ENCODE results near the gene CRIM1.

Gene CRIM1

GRCh38 chr2:36451512-36451911 lies 95.9 kb downstream of the CRIM1 start:
- in situ Hi-C loops (cut with MboI; ENCODE audit: low sequenced_read_pairs), result no loop called here

- in situ Hi-C loops (cut with MboI; ENCODE audit: low sequenced_read_pairs), result no loop called here
These were observed 96.7 kb downstream of the CRIM1 start for GRCh38 chr2:36452260-36452659.

GRCh38 chr2:36453652-36454051 lies 98.1 kb downstream of the CRIM1 start:
- in situ Hi-C loops (cut with MboI; ENCODE audit: low sequenced_read_pairs), result no loop called here

- in situ Hi-C loops (cut with MboI; ENCODE audit: low sequenced_read_pairs), result no loop called here
These were observed 99.4 kb downstream of the CRIM1 start for GRCh38 chr2:36455011-36455410.

- in situ Hi-C loops (cut with MboI; ENCODE audit: low sequenced_read_pairs), result no loop called here
These were observed 100.2 kb downstream of the CRIM1 start for GRCh38 chr2:36455788-36456187.

- in situ Hi-C loops (cut with MboI; ENCODE audit: low sequenced_read_pairs), result no loop called here
These were observed 100.9 kb downstream of the CRIM1 start for GRCh38 chr2:36456227-36457175.

GRCh38 chr2:36458106-36458505 lies 102.5 kb downstream of the CRIM1 start:
- in situ Hi-C loops (cut with MboI; ENCODE audit: low sequenced_read_pairs), result no loop called here

DNA sequence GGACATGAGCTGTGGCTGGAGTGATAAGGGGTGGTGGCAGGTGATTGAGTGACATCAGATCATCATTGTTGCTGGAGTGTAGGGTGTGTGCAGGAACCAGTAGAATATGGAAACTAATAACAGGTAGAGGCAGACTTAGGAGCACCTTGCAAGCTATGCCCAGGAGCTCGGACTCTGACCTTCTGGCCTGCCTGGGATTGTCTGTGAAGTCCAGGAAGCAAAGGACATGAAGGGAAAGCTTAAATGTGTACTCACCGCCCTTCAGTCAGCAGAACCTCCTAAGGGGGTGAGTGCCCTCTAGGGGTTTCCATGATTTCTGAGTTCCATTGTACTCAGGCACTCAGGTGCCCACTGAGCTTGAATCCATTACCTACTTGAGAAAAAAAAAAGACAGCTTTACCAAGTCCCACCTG lies 104.2 kb downstream of the CRIM1 start:
- in situ Hi-C loops (cut with MboI; ENCODE audit: low sequenced_read_pairs), result no loop called here

DNA sequence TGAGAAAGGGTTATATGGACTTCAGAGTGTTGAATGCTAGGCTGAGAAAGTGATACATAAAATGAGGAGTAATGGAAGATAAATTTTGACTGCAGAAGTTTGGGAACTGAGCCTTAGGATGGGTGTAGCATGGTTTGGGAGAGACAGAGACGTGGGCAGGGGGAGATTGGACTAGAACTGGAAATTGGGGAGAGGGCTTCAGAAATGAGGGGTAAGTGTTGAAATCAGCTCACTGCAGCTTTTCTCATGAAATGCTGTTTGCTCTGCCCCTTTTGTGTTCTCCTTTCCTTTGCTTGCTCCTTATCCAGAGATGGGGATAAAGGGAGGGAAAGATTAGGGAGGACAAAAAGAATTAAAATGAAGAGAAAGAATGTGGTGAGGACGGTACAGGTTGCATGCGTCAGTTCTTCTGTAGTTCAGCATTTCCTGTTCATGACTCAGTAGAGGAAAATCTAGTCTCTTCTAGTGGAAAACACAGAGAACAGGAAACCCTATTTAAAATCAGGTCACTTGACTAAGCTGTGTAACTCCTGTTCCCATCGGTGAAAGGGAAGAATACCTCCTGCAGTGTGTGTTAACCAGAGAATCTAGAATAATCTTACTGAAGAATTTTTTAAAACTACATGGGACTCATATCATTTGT lies 105.6 kb downstream of the CRIM1 start:
- in situ Hi-C loops (cut with MboI; ENCODE audit: low sequenced_read_pairs), result no loop called here

- in situ Hi-C loops (cut with MboI; ENCODE audit: low sequenced_read_pairs), result no loop called here
These were observed 106.8 kb downstream of the CRIM1 start for GRCh38 chr2:36462311-36462935.

GRCh38 chr2:36463365-36463764 lies 107.8 kb downstream of the CRIM1 start:
- in situ Hi-C loops (cut with MboI; ENCODE audit: low sequenced_read_pairs), result no loop called here

- in situ Hi-C loops (cut with MboI; ENCODE audit: low sequenced_read_pairs), result no loop called here
These were observed 108.6 kb downstream of the CRIM1 start for GRCh38 chr2:36464006-36464721.

- in situ Hi-C loops (cut with MboI; ENCODE audit: low sequenced_read_pairs), result no loop called here
These were observed 110.6 kb downstream of the CRIM1 start for GRCh38 chr2:36466135-36466534.

- in situ Hi-C loops (cut with MboI; ENCODE audit: low sequenced_read_pairs), result no loop called here
These were observed 113.0 kb downstream of the CRIM1 start for GRCh38 chr2:36468463-36469105.

- in situ Hi-C loops (cut with MboI; ENCODE audit: low sequenced_read_pairs), result no loop called here
These were observed 113.5 kb downstream of the CRIM1 start for GRCh38 chr2:36469106-36469477.

- in situ Hi-C loops (cut with MboI; ENCODE audit: low sequenced_read_pairs), result no loop called here
These were observed 114.1 kb downstream of the CRIM1 start for GRCh38 chr2:36469710-36470109.

- in situ Hi-C loops (cut with MboI; ENCODE audit: low sequenced_read_pairs), result no loop called here
These were observed 117.7 kb downstream of the CRIM1 start for GRCh38 chr2:36473230-36473629.

- in situ Hi-C loops (cut with MboI; ENCODE audit: low sequenced_read_pairs), result no loop called here
These were observed 120.8 kb downstream of the CRIM1 start for GRCh38 chr2:36476411-36476810.

- in situ Hi-C loops (cut with MboI; ENCODE audit: low sequenced_read_pairs), result no loop called here
These were observed 121.7 kb downstream of the CRIM1 start for GRCh38 chr2:36477315-36477714.

DNA sequence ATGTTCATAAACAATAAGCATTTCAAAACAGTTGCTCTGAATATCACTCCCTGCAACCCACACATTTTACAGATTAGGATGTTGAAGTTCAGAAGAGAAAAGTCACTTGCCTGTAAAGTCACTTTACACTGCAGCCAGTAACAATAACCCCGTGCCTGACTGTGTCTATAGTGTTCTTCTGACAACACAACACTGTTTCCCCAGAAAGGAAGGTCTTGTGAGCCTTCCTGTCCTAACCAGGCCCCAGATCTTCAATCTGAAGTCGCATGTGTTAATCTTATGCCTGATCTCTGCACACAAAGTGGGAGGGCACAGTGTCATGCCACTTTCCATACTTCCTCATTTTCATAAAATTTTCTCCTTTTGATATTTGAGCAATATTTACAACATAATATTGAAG lies 122.2 kb downstream of the CRIM1 start:
- in situ Hi-C loops (cut with MboI; ENCODE audit: low sequenced_read_pairs), result no loop called here

- in situ Hi-C loops (cut with MboI; ENCODE audit: low sequenced_read_pairs), result no loop called here
These were observed 122.8 kb downstream of the CRIM1 start for GRCh38 chr2:36478332-36478738.
